A673 (cell line): ENCODE data around the gene MLXIP.

Experiments
- EZH2 ChIP-seq: fragments of 200-600 bp; sonication (generic); IDR thresholded peaks from 2 replicates; pipeline ENCODE4 v1.6.1; 2017; ENCODE audit warnings: borderline replicate concordance, low read depth, mild to moderate bottlenecking, mixed read lengths, antibody characterized with exemption, low read length; ENCODE audit not compliant: poor library complexity, severe bottlenecking
- TF ChIP-seq, protein P1 (sequence below): fragments of 300-800, 200-600 bp; sonication (generic); conservative IDR thresholded peaks from 2 replicates; pipeline ENCODE4 v1.5.1; 2017; ENCODE audit warnings: low read depth, mild to moderate bottlenecking, antibody characterized with exemption, low read length, moderate library complexity, mixed read lengths

DNA sequence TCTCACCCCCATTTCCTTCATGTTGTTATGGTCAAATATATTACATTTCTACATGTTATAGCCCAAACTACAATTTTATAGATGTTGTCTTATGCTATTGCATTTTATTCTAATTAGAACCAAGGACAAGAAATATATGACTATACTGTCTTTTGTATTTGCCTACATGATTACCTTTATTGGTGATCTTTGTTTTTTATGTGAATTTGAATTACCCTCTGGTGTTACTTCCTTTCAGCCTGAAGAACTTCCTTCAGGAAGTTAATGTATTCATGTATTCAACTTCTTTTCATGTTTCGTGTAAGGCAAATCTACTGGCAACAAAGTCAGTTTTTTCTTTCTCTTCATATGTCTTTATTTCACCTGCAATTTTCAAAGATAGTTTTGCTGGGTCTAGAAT is 116.2 kb downstream of the MLXIP start:
- TF ChIP-seq, protein P1, sequence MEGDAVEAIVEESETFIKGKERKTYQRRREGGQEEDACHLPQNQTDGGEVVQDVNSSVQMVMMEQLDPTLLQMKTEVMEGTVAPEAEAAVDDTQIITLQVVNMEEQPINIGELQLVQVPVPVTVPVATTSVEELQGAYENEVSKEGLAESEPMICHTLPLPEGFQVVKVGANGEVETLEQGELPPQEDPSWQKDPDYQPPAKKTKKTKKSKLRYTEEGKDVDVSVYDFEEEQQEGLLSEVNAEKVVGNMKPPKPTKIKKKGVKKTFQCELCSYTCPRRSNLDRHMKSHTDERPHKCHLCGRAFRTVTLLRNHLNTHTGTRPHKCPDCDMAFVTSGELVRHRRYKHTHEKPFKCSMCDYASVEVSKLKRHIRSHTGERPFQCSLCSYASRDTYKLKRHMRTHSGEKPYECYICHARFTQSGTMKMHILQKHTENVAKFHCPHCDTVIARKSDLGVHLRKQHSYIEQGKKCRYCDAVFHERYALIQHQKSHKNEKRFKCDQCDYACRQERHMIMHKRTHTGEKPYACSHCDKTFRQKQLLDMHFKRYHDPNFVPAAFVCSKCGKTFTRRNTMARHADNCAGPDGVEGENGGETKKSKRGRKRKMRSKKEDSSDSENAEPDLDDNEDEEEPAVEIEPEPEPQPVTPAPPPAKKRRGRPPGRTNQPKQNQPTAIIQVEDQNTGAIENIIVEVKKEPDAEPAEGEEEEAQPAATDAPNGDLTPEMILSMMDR, result no peak
- no peak for TF ChIP-seq EZH2
